ENCODE data around the gene CACNA1D. TPM values are rescaled to one million over a fixed set of nuclear protein-coding genes. Genes with fewer than 3 reads are reported as not detected.
A peak's percentile ranks its signal among the peaks of the same experiment; 100 is the strongest.
"Not testable (repeated sequence)": the region's sequence is repeated elsewhere in the genome, so short reads cannot be mapped to it uniquely, and the experiment has no call there.

The CACNA1D gene
- total RNA-seq, 1 donor from 2014 or later = 2.8 TPM

DNA sequence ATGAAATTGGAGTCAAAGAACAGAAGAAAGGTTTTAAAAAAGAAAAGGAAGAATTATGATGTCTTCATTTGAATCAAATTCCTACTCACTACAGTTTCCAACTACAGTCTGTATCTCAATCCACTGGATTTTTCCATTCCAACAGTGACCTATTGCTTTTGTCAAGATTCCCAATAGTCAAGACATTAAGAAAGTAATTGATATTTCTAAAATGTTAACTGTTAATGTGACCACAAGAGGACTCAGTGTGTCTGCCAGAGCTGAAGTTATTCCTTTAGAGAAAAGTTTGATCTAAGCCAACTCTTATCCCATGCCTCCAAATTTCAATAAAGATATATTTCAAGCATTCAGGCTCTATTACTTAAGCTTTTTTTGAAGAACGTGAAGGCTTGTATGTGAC, 163.2 kb downstream of the CACNA1D start:
- no peak overlapping the region for H3K4me3 Mint-ChIP-seq
- H3K27ac Mint-ChIP-seq = peak overlapping the region; percentile 7
- H3K9me3 Mint-ChIP-seq = peaks cover 39% of the 10 kb centered on the region
- peaks cover 17% of the 10 kb centered on the region for H3K4me1 Mint-ChIP-seq
- no peaks in the 10 kb centered on the region for H3K27me3 Mint-ChIP-seq (ENCODE audit: low read depth)
- no peak for DNase-seq (ENCODE audit: low spot score in 2 of 2, unreplicated experiment in 2 of 2)
- H3K36me3 Mint-ChIP-seq = peaks cover 5% of the 10 kb centered on the region
- TF ChIP-seq, protein P1, sequence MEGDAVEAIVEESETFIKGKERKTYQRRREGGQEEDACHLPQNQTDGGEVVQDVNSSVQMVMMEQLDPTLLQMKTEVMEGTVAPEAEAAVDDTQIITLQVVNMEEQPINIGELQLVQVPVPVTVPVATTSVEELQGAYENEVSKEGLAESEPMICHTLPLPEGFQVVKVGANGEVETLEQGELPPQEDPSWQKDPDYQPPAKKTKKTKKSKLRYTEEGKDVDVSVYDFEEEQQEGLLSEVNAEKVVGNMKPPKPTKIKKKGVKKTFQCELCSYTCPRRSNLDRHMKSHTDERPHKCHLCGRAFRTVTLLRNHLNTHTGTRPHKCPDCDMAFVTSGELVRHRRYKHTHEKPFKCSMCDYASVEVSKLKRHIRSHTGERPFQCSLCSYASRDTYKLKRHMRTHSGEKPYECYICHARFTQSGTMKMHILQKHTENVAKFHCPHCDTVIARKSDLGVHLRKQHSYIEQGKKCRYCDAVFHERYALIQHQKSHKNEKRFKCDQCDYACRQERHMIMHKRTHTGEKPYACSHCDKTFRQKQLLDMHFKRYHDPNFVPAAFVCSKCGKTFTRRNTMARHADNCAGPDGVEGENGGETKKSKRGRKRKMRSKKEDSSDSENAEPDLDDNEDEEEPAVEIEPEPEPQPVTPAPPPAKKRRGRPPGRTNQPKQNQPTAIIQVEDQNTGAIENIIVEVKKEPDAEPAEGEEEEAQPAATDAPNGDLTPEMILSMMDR (IDR thresholded peaks at IDR 0.05; ENCODE audit: unreplicated experiment) = no peak

DNA sequence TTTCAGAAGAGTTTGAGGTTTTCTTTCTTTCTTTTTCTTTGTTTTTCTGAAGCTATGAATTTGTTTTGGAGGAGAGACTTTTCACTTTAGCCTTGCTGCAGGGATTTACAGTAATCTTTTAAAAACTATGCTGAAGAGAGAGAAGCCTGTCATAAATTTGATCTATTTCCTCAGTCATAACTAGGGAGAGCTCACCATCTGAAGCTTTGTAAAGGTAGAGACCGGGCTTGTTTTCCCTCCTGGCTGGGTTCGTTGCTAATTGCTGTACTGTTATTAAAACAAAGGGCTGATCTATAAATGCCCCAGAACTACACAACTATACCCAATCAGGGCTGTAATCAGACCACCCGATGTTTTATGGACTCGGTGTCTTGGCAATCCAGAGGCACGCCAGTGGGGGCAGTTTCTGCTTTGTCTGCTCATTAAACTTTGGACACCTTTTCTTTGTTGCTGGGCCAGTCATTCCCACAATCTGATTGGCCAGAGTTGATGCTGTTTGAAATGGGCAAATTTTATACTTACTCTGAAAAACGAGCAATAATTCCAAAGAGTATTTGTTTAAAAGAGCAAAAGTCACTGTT, 164.3 kb downstream of the CACNA1D start:
- TF ChIP-seq, protein P1 (IDR thresholded peaks at IDR 0.05; ENCODE audit: unreplicated experiment) = no peak
- Mint-ChIP-seq H3K27ac (peak overlapping the region; percentile 53), H3K4me1 (peaks cover 17% of the 10 kb centered on the region), H3K9me3 (peaks cover 38% of the 10 kb centered on the region), H3K27me3 (ENCODE audit: low read depth) (no peaks in the 10 kb centered on the region), H3K4me3 (no peak overlapping the region), H3K36me3 (no peaks in the 10 kb centered on the region)
- DNase-seq (ENCODE audit: low spot score in 2 of 2, unreplicated experiment in 2 of 2) = no peak

DNA sequence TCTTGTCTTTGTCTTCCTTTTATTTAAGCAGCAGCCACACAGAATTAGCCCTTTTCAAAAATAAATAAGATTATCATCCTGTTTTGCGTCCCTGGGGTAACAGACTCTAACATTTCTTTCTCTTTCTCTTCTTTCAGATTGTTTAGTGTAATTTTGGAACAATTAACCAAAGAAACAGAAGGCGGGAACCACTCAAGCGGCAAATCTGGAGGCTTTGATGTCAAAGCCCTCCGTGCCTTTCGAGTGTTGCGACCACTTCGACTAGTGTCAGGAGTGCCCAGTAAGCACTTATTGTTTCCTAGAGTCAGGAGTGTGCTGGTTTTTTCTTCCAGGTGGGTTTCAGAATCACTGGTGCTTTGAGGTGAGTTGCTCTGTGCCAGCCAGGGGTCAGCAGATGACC, 165.6 kb downstream of the CACNA1D start:
- no peak for DNase-seq (ENCODE audit: low spot score in 2 of 2, unreplicated experiment in 2 of 2)
- TF ChIP-seq, protein P1 (IDR thresholded peaks at IDR 0.05; ENCODE audit: unreplicated experiment) = no peak
- no peak overlapping the region for H3K27ac Mint-ChIP-seq
- peaks cover 33% of the 10 kb centered on the region for H3K9me3 Mint-ChIP-seq
- H3K36me3 Mint-ChIP-seq = peaks cover 3% of the 10 kb centered on the region
- peaks cover 2% of the 10 kb centered on the region for H3K27me3 Mint-ChIP-seq (ENCODE audit: low read depth)
- peaks cover 17% of the 10 kb centered on the region for H3K4me1 Mint-ChIP-seq
- H3K4me3 Mint-ChIP-seq = no peak overlapping the region

DNA sequence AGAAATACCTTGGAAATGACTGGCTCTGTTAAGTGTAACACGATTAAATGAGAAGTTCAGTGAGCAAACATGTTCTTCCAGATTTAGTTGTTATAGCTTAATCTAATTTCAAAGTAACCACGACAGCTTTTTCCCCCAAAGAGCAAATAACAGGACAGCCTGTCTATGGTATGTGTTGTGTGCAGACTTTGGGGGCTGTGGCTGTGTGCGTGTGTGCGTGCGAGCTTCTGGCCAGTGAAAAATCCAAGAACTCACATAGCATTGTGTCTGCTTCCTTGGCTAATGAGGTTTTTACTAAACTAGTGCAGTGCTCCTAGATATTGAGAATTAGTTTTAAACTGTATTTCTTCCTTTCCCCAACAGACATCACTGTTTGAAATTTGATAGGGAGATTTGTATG, 167.1 kb downstream of the CACNA1D start:
- Mint-ChIP-seq H3K4me3 (no peak overlapping the region), H3K4me1 (peaks cover 17% of the 10 kb centered on the region), H3K27ac (no peak overlapping the region), H3K27me3 (ENCODE audit: low read depth) (peaks cover 10% of the 10 kb centered on the region), H3K36me3 (peaks cover 3% of the 10 kb centered on the region), H3K9me3 (peaks cover 26% of the 10 kb centered on the region)
- TF ChIP-seq, protein P1 (IDR thresholded peaks at IDR 0.05; ENCODE audit: unreplicated experiment) = no peak
- no peak for DNase-seq (ENCODE audit: low spot score in 2 of 2, unreplicated experiment in 2 of 2)

DNA sequence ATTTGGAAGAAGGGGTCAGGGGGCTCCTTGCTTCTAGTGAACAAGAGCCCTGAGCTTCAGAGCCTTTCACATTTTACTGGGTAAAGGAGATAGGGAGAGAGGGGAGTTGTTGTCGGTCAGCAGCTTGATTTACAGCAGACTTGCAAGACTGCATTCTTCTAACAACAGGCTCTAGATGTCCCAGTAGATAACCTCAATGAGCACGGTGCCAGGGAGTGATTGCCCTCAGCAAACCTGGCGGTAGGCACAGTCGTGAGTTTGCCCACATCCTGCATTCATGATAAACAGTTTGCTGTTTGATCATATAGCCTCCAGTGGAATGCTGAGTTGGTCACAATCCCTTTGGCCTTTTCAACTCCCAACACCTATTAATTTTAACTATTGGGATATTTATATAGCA, 170.4 kb downstream of the CACNA1D start:
- DNase-seq (ENCODE audit: low spot score in 2 of 2, unreplicated experiment in 2 of 2); H3K27ac Mint-ChIP-seq; H3K4me1 Mint-ChIP-seq; H3K36me3 Mint-ChIP-seq; H3K4me3 Mint-ChIP-seq: not testable (repeated sequence)
- H3K27me3 Mint-ChIP-seq (ENCODE audit: low read depth) = peaks cover 21% of the 10 kb centered on the region
- peaks cover 26% of the 10 kb centered on the region for H3K9me3 Mint-ChIP-seq

DNA sequence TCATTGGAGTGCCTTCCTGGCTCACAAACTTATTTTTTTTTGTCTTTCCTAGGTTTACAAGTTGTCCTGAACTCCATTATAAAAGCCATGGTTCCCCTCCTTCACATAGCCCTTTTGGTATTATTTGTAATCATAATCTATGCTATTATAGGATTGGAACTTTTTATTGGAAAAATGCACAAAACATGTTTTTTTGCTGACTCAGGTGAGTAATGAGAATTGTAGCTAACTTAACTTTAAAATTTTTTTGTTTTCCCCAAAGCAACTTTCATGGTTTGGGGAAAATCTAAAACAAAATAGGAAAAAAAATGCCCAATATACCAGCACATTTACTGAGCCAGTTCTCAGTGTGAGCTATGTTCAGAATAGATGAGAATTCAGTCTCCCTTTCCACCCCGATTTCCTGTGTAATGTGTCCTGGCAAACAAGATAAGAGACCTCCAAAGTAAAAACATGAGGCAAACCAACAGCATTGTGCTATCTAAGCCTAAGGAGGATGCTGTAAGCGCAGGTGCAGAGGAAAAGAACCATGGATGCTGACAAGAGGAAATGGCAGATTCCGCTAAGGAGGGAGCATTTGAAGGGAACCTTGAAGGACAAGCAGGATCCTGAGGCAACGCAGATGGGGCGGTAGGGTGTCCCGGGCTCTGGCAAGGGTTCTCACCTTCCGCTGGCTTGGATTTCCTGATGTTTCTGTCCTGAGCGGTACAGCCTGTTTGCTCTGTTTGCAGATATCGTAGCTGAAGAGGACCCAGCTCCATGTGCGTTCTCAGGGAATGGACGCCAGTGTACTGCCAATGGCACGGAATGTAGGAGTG, 171.4 kb downstream of the CACNA1D start:
- Mint-ChIP-seq H3K27ac (no peak overlapping the region), H3K27me3 (ENCODE audit: low read depth) (peaks cover 21% of the 10 kb centered on the region), H3K9me3 (peaks cover 26% of the 10 kb centered on the region), H3K4me3 (no peak overlapping the region), H3K4me1 (peaks cover 2% of the 10 kb centered on the region), H3K36me3 (peaks cover 3% of the 10 kb centered on the region)
- no peak for DNase-seq (ENCODE audit: low spot score in 2 of 2, unreplicated experiment in 2 of 2)
- TF ChIP-seq, protein P1 (IDR thresholded peaks at IDR 0.05; ENCODE audit: unreplicated experiment) = no peak
